Peyer's patch (tissue), 4 donors: Measurements from ENCODE around the gene TP73.

Experiments used
- CTCF ChIP-seq, 6 experiments: fragments of 450-650 bp in 4 of 6; fragments of 200-600 bp in 2 of 6; sonication (generic) in 1 of 6; IDR thresholded peaks; one replicate each; pipeline ENCODE4 v1.5.1; 2017 to 2019; ENCODE audit warnings: antibody characterized with exemption in 6 of 6, mild to moderate bottlenecking in 3 of 6, moderate library complexity in 1 of 6
- POLR2A ChIP-seq, 2 donors: fragments of 450-650 bp; IDR thresholded peaks; one replicate each; pipeline ENCODE4 v1.5.1; 2017; ENCODE audit warnings: antibody characterized with exemption in 2 of 2, mild to moderate bottlenecking in 2 of 2, moderate library complexity in 2 of 2

DNA sequence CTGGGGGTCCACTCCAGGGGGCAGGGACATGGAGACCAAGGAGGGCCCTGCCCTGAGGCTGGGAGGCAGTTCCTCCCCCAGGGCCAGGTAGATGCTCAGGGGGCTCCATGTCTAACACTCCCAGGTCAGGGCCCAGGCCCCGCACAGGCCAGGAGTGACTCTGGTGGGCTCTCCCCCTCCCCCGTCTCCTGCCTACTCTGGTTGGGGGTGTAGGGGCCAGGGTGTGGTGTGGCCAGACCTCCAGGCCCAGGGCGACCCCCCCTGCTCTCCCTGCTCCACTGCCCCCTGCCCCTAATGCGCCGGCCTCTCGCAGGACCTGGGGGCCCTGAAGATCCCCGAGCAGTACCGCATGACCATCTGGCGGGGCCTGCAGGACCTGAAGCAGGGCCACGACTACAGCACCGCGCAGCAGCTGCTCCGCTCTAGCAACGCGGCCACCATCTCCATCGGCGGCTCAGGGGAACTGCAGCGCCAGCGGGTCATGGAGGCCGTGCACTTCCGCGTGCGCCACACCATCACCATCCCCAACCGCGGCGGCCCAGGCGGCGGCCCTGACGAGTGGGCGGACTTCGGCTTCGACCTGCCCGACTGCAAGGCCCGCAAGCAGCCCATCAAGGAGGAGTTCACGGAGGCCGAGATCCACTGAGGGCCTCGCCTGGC lies 80.2 kb downstream of the TP73 start:
- TF ChIP-seq CTCF (IDR thresholded peaks at IDR 0.05) (no peak), POLR2A (IDR thresholded peaks at IDR 0.05) (no peak)
